ENCODE data around the gene C18orf32. TPM values are rescaled to one million over a fixed set of nuclear protein-coding genes. Genes with fewer than 3 reads are reported as not detected.

The C18orf32 gene
- polyA plus RNA-seq, 3 donors: 27.5 to 134 (median 115) TPM

- Mint-ChIP-seq H3K36me3 (no peaks in the 10 kb centered on the region), H3K9me3 (no peaks in the 10 kb centered on the region), H3K27me3 (ENCODE audit: low read depth in 3 of 3) (peaks cover 2 to 5% (median 3%) of the 10 kb centered on the region in 3 donors), H3K27ac (no peak overlapping the region), H3K4me3 (no peak overlapping the region), H3K4me1 (no peaks in the 10 kb centered on the region)
- no peaks in the 10 kb centered on the region for H3K79me2 ChIP-seq (ENCODE audit: insufficient read depth, low read length)
- no peaks in the 10 kb centered on the region for H3K27me3 ChIP-seq (ENCODE audit: control insufficient read depth in 2 of 2, insufficient read depth in 2 of 2, low read length in 2 of 2)
- H3K36me3 ChIP-seq (replicated peaks in 1 of 2; ENCODE audit: control insufficient read depth in 1 of 2, insufficient read depth in 2 of 2, low read length in 2 of 2): no peaks in the 10 kb centered on the region
- WGBS (ENCODE audit: insufficient coverage): 100% methylated on average over 4 of the region's 7 CpGs
- H3K9ac ChIP-seq (ENCODE audit: insufficient read depth, low read length, poor library complexity, severe bottlenecking): no peak overlapping the region
- no peak for DNase-seq
- H3K4me3 ChIP-seq (replicated peaks in 1 of 3; ENCODE audit: low read depth in 2 of 3, low read length in 3 of 3): no peak overlapping the region
- no peak overlapping the region for H2AFZ ChIP-seq (ENCODE audit: insufficient read depth, low read depth, low read length, poor library complexity, severe bottlenecking)
- H3K4me2 ChIP-seq (replicated peaks; ENCODE audit: extremely low read depth, low read length, poor library complexity, severe bottlenecking): no peak overlapping the region
- no peaks in the 10 kb centered on the region for H3K4me1 ChIP-seq (ENCODE audit: control insufficient read depth in 1 of 2, insufficient read depth in 2 of 2, low read length in 2 of 2)
- no peak for TF ChIP-seq CTCF (IDR thresholded peaks at IDR 0.05)
- H3K27ac ChIP-seq (ENCODE audit: low read depth in 1 of 2, low read length in 2 of 2): no peak overlapping the region
- no peaks in the 10 kb centered on the region for H3K9me3 ChIP-seq (replicated peaks in 1 of 2; ENCODE audit: control insufficient read depth in 1 of 2, insufficient read depth in 1 of 2, low read length in 2 of 2)
- H4K20me1 ChIP-seq (ENCODE audit: insufficient read depth, low read length): no peaks in the 10 kb centered on the region
- intact Hi-C loops (cut with micrococcal nuclease): no loop called here
Observed at GRCh38 chr18:49521216-49521835, 34.3 kb upstream of the C18orf32 start.

GRCh38 chr18:49520661-49521145 lies 33.7 kb upstream of the C18orf32 start:
- peaks cover 2 to 5% (median 3%) of the 10 kb centered on the region in 3 donors for H3K27me3 Mint-ChIP-seq (ENCODE audit: low read depth in 3 of 3)
- H3K9ac ChIP-seq (ENCODE audit: insufficient read depth, low read length, poor library complexity, severe bottlenecking): no peak overlapping the region
- no peaks in the 10 kb centered on the region for H3K36me3 ChIP-seq (replicated peaks in 1 of 2; ENCODE audit: control insufficient read depth in 1 of 2, insufficient read depth in 2 of 2, low read length in 2 of 2)
- H2AFZ ChIP-seq (ENCODE audit: insufficient read depth, low read depth, low read length, poor library complexity, severe bottlenecking): no peak overlapping the region
- no peak overlapping the region for H3K27ac ChIP-seq (ENCODE audit: low read depth in 1 of 2, low read length in 2 of 2)
- DNase-seq: no peak
- H3K4me2 ChIP-seq (replicated peaks; ENCODE audit: extremely low read depth, low read length, poor library complexity, severe bottlenecking): no peak overlapping the region
- no peaks in the 10 kb centered on the region for H3K27me3 ChIP-seq (ENCODE audit: control insufficient read depth in 2 of 2, insufficient read depth in 2 of 2, low read length in 2 of 2)
- H3K79me2 ChIP-seq (ENCODE audit: insufficient read depth, low read length): no peaks in the 10 kb centered on the region
- WGBS (ENCODE audit: insufficient coverage): 94% methylated on average over 2 of the region's 2 CpGs
- H3K27ac Mint-ChIP-seq: no peak overlapping the region
- no peaks in the 10 kb centered on the region for H3K36me3 Mint-ChIP-seq
- no peaks in the 10 kb centered on the region for H3K9me3 Mint-ChIP-seq
- H3K4me1 ChIP-seq (ENCODE audit: control insufficient read depth in 1 of 2, insufficient read depth in 2 of 2, low read length in 2 of 2): no peaks in the 10 kb centered on the region
- no peak overlapping the region for H3K4me3 ChIP-seq (replicated peaks in 1 of 3; ENCODE audit: low read depth in 2 of 3, low read length in 3 of 3)
- intact Hi-C loops (cut with micrococcal nuclease): no loop called here
- H4K20me1 ChIP-seq (ENCODE audit: insufficient read depth, low read length): no peaks in the 10 kb centered on the region
- no peak for TF ChIP-seq CTCF (IDR thresholded peaks at IDR 0.05)
- H3K9me3 ChIP-seq (replicated peaks in 1 of 2; ENCODE audit: control insufficient read depth in 1 of 2, insufficient read depth in 1 of 2, low read length in 2 of 2): no peaks in the 10 kb centered on the region
- no peaks in the 10 kb centered on the region for H3K4me1 Mint-ChIP-seq
- no peak overlapping the region for H3K4me3 Mint-ChIP-seq
